NCI-H2107 treated with DMSO at 0.1 percent for 48 hours (cell line): ENCODE results near the gene SMIM12.

Source experiments
- DNase-seq: peaks from one replicate; lab custom pipeline; 2025; ENCODE audit not compliant: unreplicated experiment; lab: John Stamatoyannopoulos, UW

SMIM12 gene

DNA sequence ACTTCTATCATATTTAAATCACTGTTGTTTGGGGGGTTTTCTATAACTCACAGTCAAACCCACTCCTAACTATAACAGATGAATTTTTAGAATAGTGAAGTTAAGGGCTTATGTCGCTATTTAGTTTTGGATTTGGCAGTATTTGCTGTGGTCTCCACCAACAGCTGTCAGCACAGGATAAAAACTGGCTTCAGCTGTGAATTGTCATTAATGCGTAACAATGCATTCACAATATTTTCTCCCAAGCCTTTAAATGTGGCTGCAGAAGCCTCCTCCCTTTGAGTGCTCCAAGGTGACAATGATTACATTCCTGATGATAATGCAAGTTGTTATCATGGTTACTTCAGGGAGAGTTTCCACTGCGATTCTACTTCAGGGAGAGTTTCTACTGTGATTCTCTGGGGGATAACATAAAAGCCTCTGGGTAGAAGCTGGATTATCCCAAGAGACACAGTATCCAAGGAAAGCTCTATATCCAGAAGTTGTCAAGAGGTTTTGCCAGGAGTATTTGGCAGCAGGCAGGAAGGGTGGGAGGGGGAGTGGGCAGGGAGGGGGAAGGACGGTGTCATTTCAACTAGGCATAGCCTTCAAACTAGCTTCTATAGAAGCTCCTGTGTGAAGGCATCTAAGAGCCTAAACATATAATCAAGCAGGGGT lies 14.9 kb upstream of the SMIM12 start:
- DNase-seq: no peak

DNA sequence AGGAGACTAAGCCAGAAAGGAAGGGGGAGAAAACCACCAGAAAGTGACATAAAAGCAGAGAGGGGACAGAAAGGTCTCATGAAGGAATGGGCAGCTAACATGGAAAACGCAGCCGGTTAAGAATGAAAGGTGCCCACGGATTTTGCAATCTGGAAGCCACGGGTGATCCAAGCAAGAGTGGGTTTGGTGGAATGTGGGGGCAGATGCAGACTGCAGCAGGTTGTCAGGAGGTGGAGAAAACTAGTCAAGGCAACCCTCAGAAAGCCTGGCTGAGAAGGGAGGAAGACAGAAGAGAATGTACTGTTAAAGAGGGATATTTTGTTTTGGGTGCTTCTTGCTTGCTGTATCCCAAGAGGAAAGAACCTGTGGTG lies 12.6 kb upstream of the SMIM12 start:
- no peak for DNase-seq

DNA sequence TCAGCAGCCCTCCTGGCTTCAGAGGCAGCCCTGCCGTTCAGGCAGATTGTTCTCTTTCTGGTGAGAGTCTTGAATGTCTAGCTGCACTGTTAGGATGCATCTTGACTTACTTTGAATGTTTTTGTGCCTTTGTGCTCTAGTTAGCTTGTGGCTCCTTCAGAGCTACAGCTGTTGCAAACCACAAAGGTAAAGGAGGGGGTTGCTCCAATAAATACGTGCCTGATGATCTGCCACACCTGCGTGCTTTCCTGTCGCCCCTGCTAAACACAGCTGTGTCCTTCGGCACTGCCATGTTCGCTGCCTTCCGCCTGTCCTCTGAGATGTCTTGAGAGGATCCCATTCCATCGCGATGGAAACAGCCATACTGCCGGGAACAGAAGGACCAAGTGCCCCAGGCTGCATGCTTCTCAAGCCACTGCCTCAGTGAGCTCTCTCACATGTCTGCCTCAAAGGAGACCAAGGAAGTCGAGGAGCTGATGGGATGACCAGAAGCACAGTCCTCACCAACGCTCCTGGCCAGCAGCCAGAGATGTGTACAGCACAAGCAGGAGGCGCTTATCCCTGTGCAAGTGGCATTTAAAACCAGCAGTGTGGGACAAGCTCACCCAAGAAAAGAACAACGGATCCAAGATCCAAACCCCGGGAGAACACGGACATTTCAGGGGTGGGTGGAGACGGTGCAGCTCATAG lies 12.0 kb upstream of the SMIM12 start:
- DNase-seq: peak; percentile 63

DNA sequence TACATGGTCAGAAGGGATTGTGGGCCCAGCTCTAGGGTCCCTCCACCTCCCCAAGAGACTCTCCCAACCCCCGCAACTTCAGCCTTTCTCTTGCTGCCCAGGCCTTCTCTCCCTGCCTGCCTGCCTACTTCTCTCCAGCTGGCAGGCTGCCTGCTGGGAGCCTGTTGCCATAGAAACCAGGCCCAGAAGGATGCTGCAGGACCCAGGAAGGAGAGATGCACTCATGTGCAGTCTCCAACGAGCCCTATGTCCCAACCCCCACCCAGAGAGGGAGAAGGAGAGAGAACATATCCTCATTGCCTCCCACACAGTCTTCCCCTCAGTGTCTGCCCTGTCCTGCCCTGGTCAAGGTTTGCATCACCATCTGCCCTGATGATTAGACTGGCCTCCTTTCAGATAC lies 10.8 kb upstream of the SMIM12 start:
- DNase-seq: no peak

DNA sequence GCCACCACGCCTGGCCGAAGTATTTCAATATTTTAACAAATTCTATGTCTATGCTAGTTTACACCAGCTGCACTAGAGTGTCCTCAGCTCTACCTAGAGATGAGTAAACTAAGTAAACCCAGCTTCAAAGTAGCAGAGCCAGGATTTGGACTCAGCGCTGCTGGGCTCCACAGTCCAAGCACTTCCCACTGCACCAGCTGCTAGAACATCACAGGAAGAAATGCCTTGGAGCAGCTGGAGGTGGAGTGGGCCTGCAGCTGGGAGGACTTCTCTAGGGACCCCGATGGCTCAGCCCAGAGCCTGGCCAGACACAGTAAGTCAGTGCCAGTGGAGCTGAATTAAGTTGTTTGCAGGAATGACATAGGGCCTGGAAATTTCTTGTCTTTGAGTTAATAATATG lies 10.2 kb upstream of the SMIM12 start:
- DNase-seq: no peak

DNA sequence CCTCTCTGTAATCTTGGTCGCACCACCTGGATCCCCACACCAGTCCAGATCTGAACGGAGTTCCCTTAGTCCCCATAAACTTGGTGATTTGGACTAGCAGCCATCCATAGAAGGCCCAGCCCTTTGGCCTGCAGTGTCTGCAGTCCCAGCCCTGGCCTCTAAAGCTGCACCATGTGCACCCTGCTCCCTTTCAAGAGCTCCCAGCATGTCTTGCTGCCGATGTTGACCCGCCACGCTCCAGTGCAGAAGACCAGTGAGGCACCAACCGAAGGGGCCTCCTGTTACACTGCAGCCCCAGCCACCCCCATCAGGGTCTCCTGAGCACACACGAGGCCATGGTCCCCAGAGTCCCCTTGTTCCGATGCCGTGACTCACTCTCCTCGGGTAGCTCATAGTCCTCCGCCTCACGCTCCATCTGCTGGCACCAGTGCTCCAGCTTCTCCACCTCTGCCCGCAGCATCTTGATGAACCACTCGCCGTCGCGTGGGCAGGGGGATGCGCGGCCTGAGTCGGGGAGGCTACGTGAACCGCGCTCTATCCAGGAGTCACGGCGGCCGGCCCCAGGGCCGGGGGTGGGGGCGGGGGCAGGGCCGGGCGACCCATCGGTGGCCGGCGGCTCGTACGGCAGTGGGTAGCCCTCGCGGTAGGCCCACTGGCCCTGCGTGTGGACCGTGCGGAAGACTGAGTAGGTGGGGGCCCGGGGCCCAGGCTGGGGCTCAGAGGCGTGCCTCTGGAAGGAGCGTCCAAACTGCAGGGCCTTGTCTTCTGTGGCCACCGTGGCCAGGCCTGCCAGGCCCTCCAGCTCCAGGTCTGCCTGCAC lies 8.9 kb upstream of the SMIM12 start:
- DNase-seq: no peak

DNA sequence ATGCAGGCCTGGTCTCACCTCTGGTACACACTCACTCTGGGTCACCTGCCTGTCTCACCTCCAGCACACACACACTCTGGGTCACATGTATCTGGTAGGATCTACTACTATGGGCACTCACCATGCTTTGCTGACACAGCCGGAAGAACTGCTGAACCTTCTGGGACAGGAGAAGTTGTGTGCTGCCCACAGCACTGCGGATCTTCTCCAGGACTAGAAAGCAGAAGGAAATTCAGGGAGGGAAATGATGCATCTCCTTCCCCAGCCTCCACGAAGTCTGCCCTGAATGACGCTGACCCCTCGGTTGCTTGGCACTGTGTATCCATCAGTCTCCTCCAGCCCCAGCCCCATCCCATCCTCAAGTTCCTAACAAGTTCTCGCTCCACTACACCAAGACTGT lies 7.9 kb upstream of the SMIM12 start:
- DNase-seq: no peak

DNA sequence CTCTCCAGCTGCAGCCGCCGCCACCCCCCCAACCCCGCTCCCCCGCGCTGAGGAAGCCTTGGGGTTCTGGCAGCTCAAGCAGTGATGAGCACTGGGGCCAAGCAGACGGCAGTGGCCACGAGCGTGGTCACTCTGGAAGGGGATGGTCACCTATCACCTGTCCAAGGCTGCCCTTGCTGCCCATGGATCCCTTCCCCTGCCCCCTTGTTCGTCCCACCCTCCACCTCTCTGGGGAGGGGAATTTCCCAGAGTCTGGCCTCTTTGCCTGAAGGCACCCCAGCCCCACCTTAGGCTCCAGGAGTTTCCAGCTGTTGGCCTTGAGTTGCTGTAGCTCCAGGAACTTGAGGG lies 7.2 kb upstream of the SMIM12 start:
- DNase-seq: no peak

DNA sequence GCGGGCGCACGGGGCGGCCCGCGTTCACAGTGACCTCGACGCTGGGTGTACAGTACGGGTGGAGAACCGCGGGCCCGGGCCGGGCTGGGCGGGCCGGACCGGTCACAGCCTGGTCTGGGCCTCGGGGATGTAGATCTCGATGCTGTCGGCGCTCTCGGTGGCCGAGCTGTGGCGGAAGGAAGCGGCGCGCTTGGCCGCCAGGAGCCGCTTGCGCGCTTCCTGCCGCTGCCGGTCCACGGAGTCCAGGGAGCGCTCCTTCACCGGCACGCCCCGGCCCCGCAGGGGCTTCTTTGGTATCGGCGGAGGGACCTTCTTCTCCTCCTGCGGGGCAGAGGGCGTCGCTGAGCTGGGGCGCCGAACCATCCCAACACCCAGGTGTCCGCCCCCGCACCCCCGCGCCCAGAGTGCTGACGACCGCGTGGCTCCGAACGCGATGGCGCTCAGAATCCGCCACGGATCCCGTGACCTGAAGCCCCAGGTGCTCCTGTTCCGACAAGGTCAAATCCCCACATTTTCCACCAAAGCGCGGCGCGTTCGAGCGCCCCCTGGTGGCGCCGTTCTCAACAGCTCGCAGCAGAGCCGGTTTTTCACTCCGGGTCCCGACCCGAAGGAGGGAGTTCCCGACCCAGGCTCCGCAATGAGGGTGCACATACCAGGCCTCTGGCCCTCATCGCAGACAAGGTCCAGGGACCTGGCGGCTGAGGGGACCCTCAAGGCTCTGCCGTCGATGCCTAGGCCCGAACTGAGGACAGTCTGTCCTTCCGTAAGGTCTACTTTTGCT lies 6.6 kb upstream of the SMIM12 start:
- DNase-seq: peak; percentile 23

DNA sequence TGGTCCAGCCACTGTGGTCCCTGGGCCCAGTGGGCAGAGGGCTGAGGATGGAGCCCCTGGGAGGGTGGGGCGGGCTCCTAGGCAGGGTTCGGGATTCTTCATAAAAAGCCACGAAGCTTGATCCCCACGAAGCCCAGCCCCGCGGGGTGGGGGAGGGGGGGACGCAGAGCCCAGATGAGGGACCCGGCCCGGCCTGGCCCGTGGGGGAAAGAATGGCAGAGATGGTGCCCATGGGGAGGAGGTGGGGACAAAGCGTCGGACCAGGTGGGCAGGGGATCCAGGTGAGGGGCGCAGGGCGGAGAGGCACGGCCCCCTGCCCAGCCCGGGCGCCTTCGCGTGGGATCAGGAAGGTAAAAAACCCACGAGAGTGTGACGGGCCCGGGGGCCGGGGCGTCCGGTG lies 6.0 kb upstream of the SMIM12 start:
- DNase-seq: no peak

DNA sequence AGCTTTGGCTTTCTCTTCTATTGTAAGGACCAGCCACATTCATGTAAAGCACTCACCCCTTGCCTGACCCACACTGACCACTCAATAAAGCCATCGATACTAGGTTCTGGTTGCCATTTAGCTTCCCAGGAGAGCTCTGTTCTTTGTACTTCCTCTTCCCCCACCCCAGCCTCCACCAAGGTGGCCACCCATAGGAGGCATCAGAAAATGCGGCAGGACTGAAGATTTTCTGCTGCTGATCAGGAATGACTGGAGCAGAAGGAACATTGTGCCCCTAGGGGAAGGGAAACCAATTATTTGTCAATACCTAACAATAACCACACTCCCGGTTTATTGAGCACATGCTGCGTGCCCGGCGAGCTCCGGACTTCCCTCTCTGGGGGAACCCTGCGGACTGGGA lies 5.2 kb upstream of the SMIM12 start:
- DNase-seq: no peak

DNA sequence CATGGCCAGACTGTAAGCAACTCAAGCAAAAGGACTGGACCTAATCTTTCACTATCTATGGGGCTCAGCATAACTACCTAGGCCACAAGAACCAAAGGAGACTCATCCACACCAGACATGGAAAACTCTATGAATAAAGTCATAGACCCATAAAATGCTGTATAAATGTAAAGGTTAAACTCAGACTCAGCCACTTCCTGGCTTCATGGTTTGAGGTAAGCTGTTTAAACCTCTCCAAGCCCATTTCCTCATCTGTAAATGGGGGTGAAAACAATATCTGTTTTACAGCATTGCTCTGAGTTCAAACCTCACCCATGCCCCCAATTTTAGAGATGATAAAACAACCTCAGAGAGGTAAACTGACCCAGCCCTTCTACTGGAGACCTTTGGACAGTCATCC lies 4.0 kb upstream of the SMIM12 start:
- DNase-seq: no peak

DNA sequence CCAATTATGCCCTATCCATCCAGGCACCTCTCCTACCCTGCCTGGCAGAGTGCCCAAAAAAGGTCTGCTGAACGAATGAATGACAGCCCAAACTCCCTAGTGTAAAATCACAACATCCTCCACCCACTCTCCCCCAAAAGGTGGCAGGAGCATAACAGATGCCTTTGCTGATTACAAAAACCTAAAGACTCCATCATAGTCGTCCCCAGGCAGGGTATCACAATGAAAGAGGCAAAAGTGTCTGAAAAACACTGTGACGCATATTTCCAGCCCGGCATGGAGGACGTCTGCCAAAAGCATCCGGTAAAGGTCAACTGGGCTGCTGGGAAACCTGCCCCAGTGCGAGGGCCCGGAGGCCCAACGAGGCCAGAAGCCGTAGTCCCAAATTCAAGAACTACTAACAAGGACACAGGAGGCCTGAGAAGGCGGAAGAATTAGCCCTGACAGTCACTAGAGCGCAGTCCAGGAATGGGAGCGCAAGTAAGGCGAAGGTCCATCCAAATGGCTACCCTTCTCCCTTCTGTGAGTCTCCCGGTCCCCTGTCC lies 576 bp downstream of the SMIM12 start:
- DNase-seq: no peak

DNA sequence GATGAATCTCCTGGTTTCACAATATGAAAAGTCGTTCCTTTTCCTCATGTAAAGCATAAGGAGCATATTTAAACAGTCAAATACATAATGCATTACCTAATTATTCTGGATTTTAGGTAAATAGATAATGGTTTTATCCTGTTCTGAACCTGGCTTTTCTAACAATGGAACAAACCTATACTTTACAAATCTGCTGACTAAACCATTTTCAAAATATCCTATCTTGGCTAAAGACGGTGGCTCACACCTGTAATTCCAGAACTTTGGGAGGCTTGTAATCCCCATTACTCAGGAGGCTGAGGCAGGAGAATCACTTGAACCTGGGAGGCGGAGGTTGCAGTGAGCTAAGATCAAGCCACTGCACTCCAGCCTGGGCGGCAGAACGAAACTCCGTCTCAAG lies 2.9 kb downstream of the SMIM12 start:
- no peak for DNase-seq

DNA sequence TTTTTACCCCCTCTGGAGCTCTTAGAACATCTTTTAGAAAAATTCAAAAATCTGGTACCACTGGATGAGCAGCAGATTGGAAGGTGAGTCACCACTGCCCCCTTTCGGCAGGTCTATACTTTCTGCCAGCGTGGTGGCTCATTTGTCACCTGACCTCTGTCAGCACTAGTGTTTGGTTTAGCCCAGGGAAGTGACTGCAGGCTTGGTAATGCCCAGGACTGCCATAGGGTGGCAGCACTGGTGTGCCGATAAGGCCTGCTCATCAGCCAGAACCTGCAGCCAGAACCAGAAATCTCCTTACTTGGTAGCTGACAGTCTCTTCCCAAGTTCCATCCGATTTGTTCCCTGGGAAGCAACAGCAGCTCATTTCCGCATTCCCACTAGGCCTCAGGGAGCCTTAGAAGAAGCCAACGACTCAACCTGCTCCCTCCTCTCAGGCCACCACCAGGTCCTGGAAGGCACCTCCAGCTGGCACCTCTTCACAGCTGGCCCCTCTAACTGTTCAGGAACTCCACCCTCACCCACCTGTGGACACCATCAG lies 6.8 kb downstream of the SMIM12 start:
- peak; percentile 92 for DNase-seq

DNA sequence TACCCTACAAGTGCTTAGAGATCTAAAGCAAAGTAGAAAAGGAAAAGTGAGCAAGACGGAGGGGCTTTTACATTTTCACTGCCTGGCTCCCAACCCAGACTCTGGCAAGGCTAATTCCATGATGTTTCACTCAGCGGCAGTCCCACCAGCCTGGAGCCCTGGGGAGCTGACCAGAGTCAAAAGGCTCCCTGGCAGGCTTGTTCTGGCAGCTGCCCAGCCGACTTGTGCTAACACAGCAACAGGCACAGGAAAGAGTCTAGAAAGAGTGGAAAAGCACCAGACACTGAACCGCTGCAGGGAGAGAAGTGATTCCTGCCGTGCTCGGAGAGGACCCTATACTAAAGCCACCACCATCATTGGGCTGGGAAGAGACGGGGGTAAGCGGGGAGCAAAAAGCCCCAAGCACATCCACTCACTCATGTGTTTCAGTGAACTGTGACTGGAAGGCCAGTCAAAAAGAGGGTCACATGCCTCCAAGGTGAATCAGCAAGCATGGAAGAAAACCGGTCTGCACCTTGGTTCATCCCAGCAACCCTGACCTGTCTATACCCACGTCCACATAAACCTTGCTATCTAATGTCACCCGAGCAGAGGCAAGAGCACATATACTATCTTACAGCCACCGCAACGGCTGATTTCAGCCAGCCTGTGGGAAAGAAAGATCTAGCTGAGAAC lies 8.0 kb downstream of the SMIM12 start:
- DNase-seq: no peak

DNA sequence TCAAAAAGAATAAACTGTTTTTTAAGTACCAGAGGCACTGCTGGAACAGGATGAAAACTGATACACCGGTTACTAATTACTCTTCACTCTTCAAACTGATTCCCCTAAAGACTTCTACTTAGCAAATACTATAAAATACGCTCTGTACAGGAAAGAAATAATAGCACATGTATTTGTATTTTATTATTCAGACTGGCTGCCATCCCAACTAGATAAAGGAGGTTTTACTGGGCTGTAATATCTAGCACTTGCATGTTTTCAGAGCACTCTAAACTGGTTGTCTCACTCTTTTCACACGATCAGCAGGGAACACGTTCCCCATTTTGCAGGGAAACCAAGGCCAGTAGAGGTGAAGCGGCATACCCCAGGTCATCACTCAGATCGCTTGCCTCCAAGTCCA lies 9.2 kb downstream of the SMIM12 start:
- no peak for DNase-seq

DNA sequence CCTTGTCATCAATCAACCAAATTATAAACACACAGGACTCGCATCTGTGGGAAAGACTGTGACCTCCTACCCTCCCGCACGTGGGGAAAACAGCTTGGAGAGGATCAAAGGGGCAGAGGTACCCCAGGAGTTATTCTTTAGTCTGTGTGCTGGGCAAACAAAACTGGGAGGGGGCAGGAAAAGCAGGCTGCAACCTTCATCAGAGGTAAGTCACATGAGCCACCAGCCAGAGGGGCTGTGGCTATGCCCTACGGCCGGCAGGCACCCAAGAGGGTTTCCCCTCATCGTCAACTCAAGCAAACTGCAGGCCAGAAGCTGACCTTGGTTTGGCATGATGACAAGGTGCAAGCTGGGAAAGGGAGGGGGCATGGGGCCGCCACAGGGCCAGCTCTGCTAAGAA lies 12.5 kb downstream of the SMIM12 start:
- DNase-seq: no peak

DNA sequence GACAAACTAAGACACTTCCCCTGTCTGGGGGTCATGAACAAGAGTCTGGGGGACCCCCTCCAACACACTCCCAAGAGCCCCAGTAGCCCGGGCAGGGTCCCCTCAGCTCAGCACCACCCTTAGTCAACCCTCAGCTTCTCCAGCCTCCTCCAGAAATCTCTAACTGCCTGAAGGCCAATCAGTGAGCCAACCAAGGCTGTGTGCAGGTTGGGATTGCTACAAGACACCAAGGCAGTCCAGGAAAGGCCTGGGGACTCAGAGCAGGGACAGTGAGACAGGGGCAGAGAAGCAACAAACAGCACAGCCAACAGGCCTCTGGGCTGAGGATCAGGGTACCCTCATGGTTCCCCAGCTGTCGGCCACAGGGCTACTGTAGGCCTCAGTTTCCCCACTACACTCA lies 13.3 kb downstream of the SMIM12 start:
- no peak for DNase-seq

DNA sequence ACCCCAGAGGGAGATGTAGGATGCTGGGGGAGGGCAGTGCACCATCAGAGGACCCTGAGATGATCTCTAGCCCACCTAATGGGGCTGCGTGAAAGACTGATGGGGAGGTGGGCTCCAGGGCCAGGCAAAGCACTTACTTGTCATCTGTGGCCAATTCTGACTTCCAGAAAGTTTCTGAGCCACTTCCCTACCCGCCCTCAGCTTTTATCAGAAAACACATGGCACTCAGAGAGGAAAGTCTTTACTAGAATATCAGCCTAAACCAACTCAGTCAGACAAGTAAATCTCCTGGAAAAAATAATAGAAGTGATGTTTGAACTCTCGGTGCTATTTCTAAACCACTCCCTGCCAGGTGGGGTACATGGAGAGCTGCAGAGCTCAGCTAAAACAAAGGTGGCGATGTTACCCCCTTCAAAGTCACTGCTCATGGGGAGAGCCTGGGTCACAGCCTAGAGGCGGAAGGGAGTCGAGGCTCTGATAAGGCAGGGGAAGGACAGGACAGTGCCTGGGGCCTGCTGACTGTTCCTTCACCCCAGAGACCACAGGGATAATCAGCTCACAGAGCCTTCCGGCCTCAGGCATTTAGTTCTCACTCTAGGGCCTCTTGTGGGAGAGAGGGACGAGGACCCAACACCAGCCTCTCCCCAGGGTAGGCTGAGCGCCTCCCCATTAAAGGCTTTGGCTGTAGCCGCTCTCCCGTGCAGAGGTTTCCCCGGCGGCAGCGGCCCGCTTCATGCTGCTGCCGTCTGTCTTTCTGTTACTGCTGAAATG lies 14.2 kb downstream of the SMIM12 start:
- no peak for DNase-seq
